HCT116 (cell line): ENCODE results near the gene PROM2. TPM values are rescaled to one million over a fixed set of nuclear protein-coding genes. Genes with fewer than 3 reads are reported as not detected.

ENCODE experiments used
- ATAC-seq: fragments of 200-7000 bp; cut with Tn5 transposase; 2 replicates; pipeline ENCODE4 v1.9.1; 2020; ENCODE audit warnings: mild to moderate bottlenecking, moderate library complexity
- BruUV-seq: library from RNA; stranded (reverse); fragments of 400-500 nt; replicated peaks from 2 replicates; lab custom pipeline; 2021; lab: Mats Ljungman, UMichigan
- CTCF ChIA-PET: fragments of 300-600 bp; sonication (Branson Sonifier 250); formaldehyde crosslinking; loops from one replicate; lab custom pipeline; 2021; ENCODE audit warnings: antibody characterized with exemption; lab: Charles Lee
- POLR2A ChIA-PET: fragments of 300-600, 350-600 bp; sonication (Branson Sonifier 250); formaldehyde crosslinking; loops from one replicate; lab custom pipeline; 2021; ENCODE audit warnings: antibody characterized with exemption; lab: Charles Lee
- RAD21 ChIA-PET, 2 experiments: fragments of 300-600 bp; sonication (Branson Sonifier 250); formaldehyde crosslinking; loops; one replicate each; lab custom pipeline; 2023; ENCODE audit warnings: low total read pairs in 2 of 2; ENCODE audit not compliant: uncharacterized antibody in 2 of 2, unreplicated experiment in 2 of 2, low non-redundant PET in 1 of 2; lab: Charles Lee
- DNase-seq: peaks from one replicate; pipeline ENCODE4 v3.0.0-alpha.2; 2010; ENCODE audit warnings: low read depth, low spot score
- H2AFZ ChIP-seq: fragments of 200-600 bp; shearing (Covaris generic), sonication (generic); 2 replicates; pipeline ENCODE4 v1.6.1; 2017; ENCODE audit warnings: low read depth, mixed run types, mixed read lengths, antibody characterized with exemption, low read length; ENCODE audit not compliant: poor library complexity, severe bottlenecking
- H3K27ac ChIP-seq: 2 replicates; pipeline ENCODE4 v1.5.1; 2012; ENCODE audit warnings: low read depth, low read length
- H3K27me3 ChIP-seq: fragments of 200-600 bp; sonication (generic); 2 replicates; pipeline ENCODE4 v1.6.1; 2016; ENCODE audit warnings: mixed run types, low read length, mixed read lengths; ENCODE audit not compliant: insufficient read depth
- H3K36me3 ChIP-seq, 2 experiments: fragments of 200-500 bp in 1 of 2; fragments of 200-600 bp in 1 of 2; sonication (Bioruptor generic) in 1 of 2; sonication (generic) in 1 of 2; 2 replicates each; pipeline versions ENCODE4 v1.5.1 to v1.6.1; 2014 to 2016; ENCODE audit warnings: low read length in 2 of 2, inconsistent platforms in 1 of 2, mixed read lengths in 1 of 2, mixed run types in 1 of 2; ENCODE audit not compliant: insufficient read depth in 2 of 2, control insufficient read depth in 1 of 2
- H3K4me1 ChIP-seq, 2 experiments: fragments of 200-600 bp in 1 of 2; sonication (generic) in 1 of 2; 2 replicates each; pipeline versions ENCODE4 v1.5.1 to v1.6.1; 2012 to 2017; ENCODE audit warnings: low read length in 2 of 2, inconsistent platforms in 1 of 2, mild to moderate bottlenecking in 1 of 2, mixed read lengths in 1 of 2, mixed run types in 1 of 2, moderate library complexity in 1 of 2; ENCODE audit not compliant: insufficient read depth in 2 of 2, control insufficient read depth in 1 of 2
- H3K4me2 ChIP-seq: fragments of 200-600 bp; sonication (generic); 2 replicates; pipeline ENCODE4 v1.6.1; 2017; ENCODE audit warnings: mixed run types, low read length, mixed read lengths
- H3K4me3 ChIP-seq, 2 experiments: fragments of 200-600 bp in 1 of 2; sonication (generic) in 1 of 2; replicated peaks in 1 of 2; 2 replicates each; pipeline ENCODE4 v1.5.1; 2011 to 2016; ENCODE audit warnings: low read length in 2 of 2, control low read depth in 1 of 2, low read depth in 1 of 2, mild to moderate bottlenecking in 1 of 2, mixed read lengths in 1 of 2, mixed run types in 1 of 2
- H3K79me2 ChIP-seq: fragments of 200-600 bp; sonication (generic); 2 replicates; pipeline ENCODE4 v1.6.1; 2017; ENCODE audit warnings: mild to moderate bottlenecking, mixed run types, low read length, moderate library complexity, mixed read lengths; ENCODE audit not compliant: insufficient read depth
- H3K9ac ChIP-seq: fragments of 200-600 bp; sonication (generic); 2 replicates; pipeline ENCODE4 v1.6.1; 2016; ENCODE audit warnings: low read length, mixed read lengths
- H3K9me2 ChIP-seq: fragments of 200-600 bp; sonication (generic), shearing (Covaris generic); 2 replicates; pipeline ENCODE4 v1.6.1; 2017; ENCODE audit warnings: mixed run types, mild to moderate bottlenecking, moderate library complexity; ENCODE audit not compliant: insufficient read depth
- H3K9me3 ChIP-seq, 2 experiments: fragments of 200-500 bp in 1 of 2; fragments of 200-600 bp in 1 of 2; sonication (Bioruptor generic) in 1 of 2; sonication (generic) in 1 of 2; 2 replicates each; pipeline ENCODE4 v1.6.1; 2014 to 2017; ENCODE audit warnings: low read length in 2 of 2, mixed read lengths in 2 of 2, inconsistent platforms in 1 of 2, low read depth in 1 of 2, mild to moderate bottlenecking in 1 of 2, mixed run types in 1 of 2, moderate library complexity in 1 of 2; ENCODE audit not compliant: control insufficient read depth in 1 of 2, insufficient read depth in 1 of 2
- H4K20me1 ChIP-seq: fragments of 200-600 bp; sonication (generic), shearing (Covaris generic); 2 replicates; pipeline ENCODE4 v1.6.1; 2017; ENCODE audit warnings: mixed run types, mild to moderate bottlenecking, moderate library complexity; ENCODE audit not compliant: insufficient read depth
- CBX3 ChIP-seq: IDR thresholded peaks from 2 replicates; pipeline ENCODE4 v1.6.1; 2012; ENCODE audit warnings: low read depth
- EGR1 ChIP-seq: IDR thresholded peaks from 2 replicates; pipeline ENCODE4 v1.6.1; 2012; ENCODE audit warnings: low read depth
- ELF1 ChIP-seq: IDR thresholded peaks from 2 replicates; pipeline ENCODE4 v1.6.1; 2012; ENCODE audit warnings: low read depth, borderline replicate concordance
- EZH2phosphoT487 ChIP-seq: fragments of 200-600 bp; IDR thresholded peaks from 2 replicates; pipeline ENCODE4 v1.6.1; 2018; ENCODE audit warnings: antibody characterized with exemption, borderline replicate concordance
- POLR2A ChIP-seq: IDR thresholded peaks from 2 replicates; pipeline ENCODE4 v1.7.0; 2011; ENCODE audit warnings: borderline replicate concordance; ENCODE audit not compliant: insufficient read depth, insufficient read length; ENCODE audit errors: extremely low read depth
- REST ChIP-seq: IDR thresholded peaks from 2 replicates; pipeline ENCODE4 v1.6.1; 2012; ENCODE audit warnings: low read depth
- ZNF274 ChIP-seq: fragments of 200-500 bp; sonication (Bioruptor generic); IDR thresholded peaks from 2 replicates; pipeline ENCODE4 v1.6.1; 2014; ENCODE audit warnings: mild to moderate bottlenecking, low read depth, low read length, inconsistent platforms
- intact Hi-C: fragments of 100-400 bp; cut with micrococcal nuclease; formaldehyde crosslinking; loops from 2 replicates; pipeline ENCODE4 v1.10.0; 2022
- total RNA-seq: library from RNA; stranded (reverse); gene quantifications from one replicate; pipeline ENCODE4 v1.2.1, GENCODE V29; 2021; ENCODE audit not compliant: unreplicated experiment

PROM2 gene
- total RNA-seq, 1 experiment from 2014 or later: 11.9 TPM

- Histone ChIP-seq H2AFZ (no peak overlapping the region), H3K4me2 (no peak overlapping the region), H3K27me3 (no peaks in the 10 kb centered on the region), H3K4me1 (peaks cover 16 to 22% of the 10 kb centered on the region in 2 experiments; a peak in 3 of 4 replicates), H3K36me3 (no peaks in the 10 kb centered on the region), H3K9ac (no peak overlapping the region), H3K9me2 (no peaks in the 10 kb centered on the region)
- no TSS peak for BruUV-seq
- ChIA-PET RAD21 (no interaction called here), CTCF (interaction anchor here (1.0 to 1.4 kb wide), 2 partner anchors 14 to 99 kb away, joined by 3 to 6 read pairs; no protein-coding TSS in a partner anchor)
- intact Hi-C loops: no loop called here
- TF ChIP-seq CBX3 (no peak), REST (no peak), EGR1 (no peak), EZH2phosphoT487 (no peak), ELF1 (no peak), ZNF274 (no peak), POLR2A (no peak)
- TF ChIP-seq, all 23 proteins: peak for 0
- POLR2A ChIA-PET: no interaction called here
- H3K4me3 ChIP-seq: no peak overlapping the region
- ATAC-seq (no peak), DNase-seq (no peak)
- no peaks in the 10 kb centered on the region for H3K79me2 ChIP-seq
- H3K9me3 ChIP-seq: no peaks in the 10 kb centered on the region
- H3K27ac ChIP-seq: no peak overlapping the region; the same call in 1 of the 2 replicates
- no peaks in the 10 kb centered on the region for H4K20me1 ChIP-seq
Observed at GRCh38 chr2:95330794-95331338, 56.6 kb downstream of the PROM2 start.
